H9 (cell line): Measurements from ENCODE around the gene PDK4. TPM values are rescaled to one million over a fixed set of nuclear protein-coding genes. Genes with fewer than 3 reads are reported as not detected.

Experiments used
- DNase-seq: peaks from one replicate; pipeline ENCODE4 v3.0.0-alpha.2; 2017
- H2AFZ ChIP-seq: one replicate; pipeline ENCODE4 v1.6.1; 2013; ENCODE audit warnings: mild to moderate bottlenecking, low read length, control low read depth, moderate library complexity
- H2AK5ac ChIP-seq: 2 replicates; pipeline ENCODE4 v1.6.1; 2013; ENCODE audit warnings: low read length, control low read depth, mixed read lengths; ENCODE audit not compliant: insufficient read length
- H2BK120ac ChIP-seq: one replicate; pipeline ENCODE4 v1.6.1; 2013; ENCODE audit warnings: low read depth, mild to moderate bottlenecking, low read length, control low read depth, inconsistent platforms; ENCODE audit not compliant: poor library complexity, severe bottlenecking
- H2BK12ac ChIP-seq: 2 replicates; pipeline ENCODE4 v1.6.1; 2013; ENCODE audit warnings: low read length, control low read depth, mixed read lengths, low read depth; ENCODE audit not compliant: insufficient read length
- H2BK15ac ChIP-seq: 2 replicates; pipeline ENCODE4 v1.6.1; 2013; ENCODE audit warnings: low read depth, low read length, control low read depth
- H2BK20ac ChIP-seq: one replicate; pipeline ENCODE4 v1.6.1; 2013; ENCODE audit warnings: low read depth, mild to moderate bottlenecking, low read length, control low read depth, inconsistent platforms; ENCODE audit not compliant: poor library complexity, severe bottlenecking
- H2BK5ac ChIP-seq: 2 replicates; pipeline ENCODE4 v1.6.1; 2013; ENCODE audit warnings: low read length, control low read depth, mixed read lengths; ENCODE audit not compliant: insufficient read length
- H3K14ac ChIP-seq: 2 replicates; pipeline ENCODE4 v1.6.1; 2013; ENCODE audit warnings: low read length, control low read depth; ENCODE audit not compliant: insufficient read depth
- H3K18ac ChIP-seq: 2 replicates; pipeline ENCODE4 v1.6.1; 2013; ENCODE audit warnings: low read depth, mild to moderate bottlenecking, mixed read lengths, low read length, control low read depth; ENCODE audit not compliant: insufficient read length
- H3K23ac ChIP-seq: 2 replicates; pipeline ENCODE4 v1.6.1; 2013; ENCODE audit warnings: low read length, control low read depth, mixed read lengths, low read depth; ENCODE audit not compliant: insufficient read length
- H3K23me2 ChIP-seq: 2 replicates; pipeline ENCODE4 v1.6.1; 2013; ENCODE audit warnings: low read depth, mild to moderate bottlenecking, mixed read lengths, low read length, control low read depth; ENCODE audit not compliant: insufficient read length, poor library complexity, severe bottlenecking
- H3K27ac ChIP-seq: 2 replicates; pipeline ENCODE4 v1.5.1; 2013; ENCODE audit warnings: low read length, control low read depth, mixed read lengths, low read depth; ENCODE audit not compliant: insufficient read length
- H3K27me3 ChIP-seq: 2 replicates; pipeline ENCODE4 v1.6.1; 2013; ENCODE audit warnings: low read length, control low read depth, inconsistent platforms; ENCODE audit not compliant: insufficient read depth
- H3K4ac ChIP-seq: 2 replicates; pipeline ENCODE4 v1.6.1; 2013; ENCODE audit warnings: low read depth, mild to moderate bottlenecking, control low read depth, inconsistent platforms, low read length, moderate library complexity
- H3K4me1 ChIP-seq: 2 replicates; pipeline ENCODE4 v1.6.1; 2013; ENCODE audit warnings: low read length, control low read depth, inconsistent platforms; ENCODE audit not compliant: insufficient read depth
- H3K4me2 ChIP-seq: 2 replicates; pipeline ENCODE4 v1.6.1; 2013; ENCODE audit warnings: low read length, control low read depth, mixed read lengths; ENCODE audit not compliant: insufficient read length, insufficient read depth
- H3K56ac ChIP-seq: 2 replicates; pipeline ENCODE4 v1.6.1; 2013; ENCODE audit warnings: low read depth, mild to moderate bottlenecking, mixed read lengths, low read length, control low read depth; ENCODE audit not compliant: insufficient read length
- H3K79me1 ChIP-seq: 2 replicates; pipeline ENCODE4 v1.6.1; 2013; ENCODE audit warnings: low read depth, mild to moderate bottlenecking, moderate library complexity, low read length, control low read depth, inconsistent platforms; ENCODE audit not compliant: insufficient read depth, poor library complexity, severe bottlenecking
- H3K79me2 ChIP-seq: 2 replicates; pipeline ENCODE4 v1.6.1; 2013; ENCODE audit warnings: low read length, control low read depth, inconsistent platforms; ENCODE audit not compliant: insufficient read depth
- H3K9ac ChIP-seq: 2 replicates; pipeline ENCODE4 v1.6.1; 2013; ENCODE audit warnings: low read length, control low read depth, mixed read lengths; ENCODE audit not compliant: insufficient read length; ENCODE audit errors: extremely low read depth
- H3K9me3 ChIP-seq: one replicate; pipeline ENCODE4 v1.6.1; 2013; ENCODE audit warnings: low read depth, low read length, inconsistent platforms; ENCODE audit not compliant: control insufficient read depth
- H3T11ph ChIP-seq: one replicate; pipeline ENCODE4 v1.6.1; 2013; ENCODE audit warnings: mild to moderate bottlenecking, low read length, control low read depth, inconsistent platforms
- H4K20me1 ChIP-seq: one replicate; pipeline ENCODE4 v1.6.1; 2013; ENCODE audit not compliant: control insufficient read depth, insufficient read length, insufficient read depth
- H4K5ac ChIP-seq: 2 replicates; pipeline ENCODE4 v1.6.1; 2013; ENCODE audit warnings: low read depth, mild to moderate bottlenecking, mixed read lengths, low read length, control low read depth; ENCODE audit not compliant: insufficient read length
- H4K8ac ChIP-seq: replicated peaks from 2 replicates; pipeline ENCODE4 v1.6.1; 2013; ENCODE audit warnings: low read length, control low read depth, mixed read lengths, low read depth; ENCODE audit not compliant: insufficient read length
- H4K91ac ChIP-seq: 2 replicates; pipeline ENCODE4 v1.6.1; 2013; ENCODE audit warnings: low read depth, mild to moderate bottlenecking, moderate library complexity, mixed read lengths, low read length, control low read depth; ENCODE audit not compliant: insufficient read length
- H3K27ac Mint-ChIP-seq, 3 experiments: 2 replicates in 2 of 3; 3 replicates in 1 of 3; pipeline ENCODE4 v1.8.0; 2020 to 2021; ENCODE audit warnings: mixed read lengths in 3 of 3, mild to moderate bottlenecking in 1 of 3, moderate library complexity in 1 of 3
- H3K27me3 Mint-ChIP-seq: 2 replicates; pipeline ENCODE4 v1.8.0; 2021; ENCODE audit warnings: low read depth, mild to moderate bottlenecking, moderate library complexity, mixed read lengths
- H3K36me3 Mint-ChIP-seq, 3 experiments: 2 replicates in 2 of 3; 3 replicates in 1 of 3; pipeline ENCODE4 v1.8.0; 2020 to 2021; ENCODE audit warnings: low read depth in 3 of 3, mixed read lengths in 3 of 3; ENCODE audit not compliant: insufficient read depth in 1 of 3
- H3K4me1 Mint-ChIP-seq, 2 experiments: 2 replicates each; pipeline ENCODE4 v1.8.0; 2020; ENCODE audit warnings: mixed read lengths in 2 of 2
- H3K4me3 Mint-ChIP-seq, 2 experiments: 2 replicates in 1 of 2; 3 replicates in 1 of 2; pipeline ENCODE4 v1.8.0; 2020 to 2021; ENCODE audit warnings: mild to moderate bottlenecking in 2 of 2, mixed read lengths in 2 of 2, moderate library complexity in 1 of 2
- H3K9me3 Mint-ChIP-seq, 2 experiments: 2 replicates in 1 of 2; 3 replicates in 1 of 2; pipeline ENCODE4 v1.8.0; 2020; ENCODE audit warnings: mild to moderate bottlenecking in 2 of 2, mixed read lengths in 2 of 2, moderate library complexity in 1 of 2
- WGBS: extraction: QIAGEN DNeasy Blood & Tissue Kit; methylation state at CpG from one replicate; pipeline ENCODE4 v1.1.7; 2013; ENCODE audit warnings: missing lambda C conversion rate, low lambda C conversion rate, mixed read lengths; ENCODE audit not compliant: insufficient read length; ENCODE audit errors: extremely low coverage; 5-methylcytosine and 5-hydroxymethylcytosine counted together
- total RNA-seq: library from RNA; stranded (reverse); gene quantifications from 2 replicates; pipeline ENCODE4 v1.2.1, GENCODE V29; 2021
- TF ChIP-seq, protein P1 (sequence below): fragments of 200-600 bp; sonication (generic); conservative IDR thresholded peaks from 3 replicates; pipeline ENCODE4 v1.8.0; 2021; ENCODE audit warnings: antibody characterized with exemption, mild to moderate bottlenecking

The PDK4 gene
- total RNA-seq, 1 experiment from 2014 or later = not detected

GRCh38 chr7:95611224-95611623 is 14.9 kb upstream of the PDK4 start:
- Histone ChIP-seq H4K5ac (no peak overlapping the region), H2AK5ac (no peak overlapping the region), H3K4me1 (no peaks in the 10 kb centered on the region), H2BK15ac (no peak overlapping the region), H3K4ac (no peak overlapping the region), H3K23me2 (no peaks in the 10 kb centered on the region), H2BK5ac (no peak overlapping the region), H3K79me1 (no peaks in the 10 kb centered on the region), H2AFZ (no peak overlapping the region), H4K8ac (no peak overlapping the region), H3K23ac (no peak overlapping the region), H3K79me2 (no peaks in the 10 kb centered on the region), H2BK120ac (no peak overlapping the region), H3K27ac (no peak overlapping the region), H3K9me3 (no peaks in the 10 kb centered on the region), H3T11ph (no peak overlapping the region), H3K9ac (no peak overlapping the region), H2BK20ac (no peak overlapping the region), H3K27me3 (peaks cover 6% of the 10 kb centered on the region; the same call in 1 of the 2 replicates), H4K91ac (no peak overlapping the region), H3K18ac (no peak overlapping the region), H4K20me1 (no peaks in the 10 kb centered on the region), H2BK12ac (no peak overlapping the region), H3K4me2 (no peak overlapping the region), H3K56ac (no peak overlapping the region), H3K14ac (no peak overlapping the region)
- H3K9me3 Mint-ChIP-seq = peaks cover 11 to 14% of the 10 kb centered on the region in 2 experiments; a peak in 2 of 5 replicates
- H3K4me3 Mint-ChIP-seq = no peak overlapping the region
- peaks cover 75% of the 10 kb centered on the region for H3K27me3 Mint-ChIP-seq
- no peak overlapping the region for H3K27ac Mint-ChIP-seq
- no peaks in the 10 kb centered on the region for H3K36me3 Mint-ChIP-seq
- H3K4me1 Mint-ChIP-seq = peaks cover 11 to 12% of the 10 kb centered on the region in 2 experiments
- no peak for DNase-seq
- no CpG with 5 or more reads among the region's 2 CpGs for WGBS
- TF ChIP-seq, protein P1, sequence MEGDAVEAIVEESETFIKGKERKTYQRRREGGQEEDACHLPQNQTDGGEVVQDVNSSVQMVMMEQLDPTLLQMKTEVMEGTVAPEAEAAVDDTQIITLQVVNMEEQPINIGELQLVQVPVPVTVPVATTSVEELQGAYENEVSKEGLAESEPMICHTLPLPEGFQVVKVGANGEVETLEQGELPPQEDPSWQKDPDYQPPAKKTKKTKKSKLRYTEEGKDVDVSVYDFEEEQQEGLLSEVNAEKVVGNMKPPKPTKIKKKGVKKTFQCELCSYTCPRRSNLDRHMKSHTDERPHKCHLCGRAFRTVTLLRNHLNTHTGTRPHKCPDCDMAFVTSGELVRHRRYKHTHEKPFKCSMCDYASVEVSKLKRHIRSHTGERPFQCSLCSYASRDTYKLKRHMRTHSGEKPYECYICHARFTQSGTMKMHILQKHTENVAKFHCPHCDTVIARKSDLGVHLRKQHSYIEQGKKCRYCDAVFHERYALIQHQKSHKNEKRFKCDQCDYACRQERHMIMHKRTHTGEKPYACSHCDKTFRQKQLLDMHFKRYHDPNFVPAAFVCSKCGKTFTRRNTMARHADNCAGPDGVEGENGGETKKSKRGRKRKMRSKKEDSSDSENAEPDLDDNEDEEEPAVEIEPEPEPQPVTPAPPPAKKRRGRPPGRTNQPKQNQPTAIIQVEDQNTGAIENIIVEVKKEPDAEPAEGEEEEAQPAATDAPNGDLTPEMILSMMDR = no peak
